Endothelial cell of umbilical vein (primary cell): ENCODE results near the gene GMPPB. TPM values are rescaled to one million over a fixed set of nuclear protein-coding genes. Genes with fewer than 3 reads are reported as not detected.

Experiments
- BruUV-seq: library from RNA; stranded (reverse); fragments of 400-500 nt; replicated peaks from 2 replicates; lab custom pipeline; 2021; lab: Mats Ljungman, UMichigan
- CTCF ChIA-PET: fragments of 300-600, 350-600 bp; sonication (Branson Sonifier 250); formaldehyde crosslinking; loops from one replicate; lab custom pipeline; 2021; ENCODE audit warnings: antibody characterized with exemption, inconsistent platforms; lab: Charles Lee
- POLR2A ChIA-PET: fragments of 300-600, 350-600 bp; sonication (Branson Sonifier 250); formaldehyde crosslinking; loops from one replicate; lab custom pipeline; 2021; ENCODE audit warnings: antibody characterized with exemption, inconsistent platforms; lab: Charles Lee
- DNase-seq: peaks from one replicate; pipeline ENCODE4 v3.0.0-alpha.2; 2011; ENCODE audit warnings: low read depth, low spot score
- FAIRE-seq: peaks from 2 replicates; lab custom pipeline; 2011; peaks lifted over from hg19 to GRCh38; lab: Jason Lieb, UNC
- H2AFZ ChIP-seq: 2 replicates; pipeline ENCODE4 v1.6.0; 2012; ENCODE audit warnings: low read depth, low read length, control low read depth, inconsistent platforms
- H3K27ac ChIP-seq: 2 replicates; pipeline ENCODE4 v1.5.1; 2011; ENCODE audit warnings: low read depth, mild to moderate bottlenecking, control low read depth, low read length, moderate library complexity; ENCODE audit not compliant: insufficient read depth
- H3K27me3 ChIP-seq, 2 experiments: 2 replicates each; pipeline versions ENCODE4 v1.6.0 to v1.6.1; 2011; ENCODE audit warnings: low read length in 2 of 2, mixed read lengths in 1 of 2; ENCODE audit not compliant: control insufficient read depth in 2 of 2, insufficient read depth in 2 of 2
- H3K36me3 ChIP-seq, 2 experiments: 2 replicates in 1 of 2; 3 replicates in 1 of 2; pipeline ENCODE4 v1.5.1; 2011; ENCODE audit warnings: low read length in 2 of 2, mild to moderate bottlenecking in 1 of 2, moderate library complexity in 1 of 2; ENCODE audit not compliant: control insufficient read depth in 2 of 2, insufficient read depth in 2 of 2; ENCODE audit errors: extremely low read depth in 1 of 2
- H3K4me1 ChIP-seq: 3 replicates; pipeline ENCODE4 v1.5.1; 2011; ENCODE audit warnings: mild to moderate bottlenecking, low read length; ENCODE audit not compliant: control insufficient read depth, insufficient read depth; ENCODE audit errors: extremely low read depth
- H3K4me2 ChIP-seq: 2 replicates; pipeline ENCODE4 v1.6.1; 2011; ENCODE audit warnings: low read length, control low read depth, mixed read lengths; ENCODE audit not compliant: insufficient read depth
- H3K4me3 ChIP-seq, 3 experiments: fragments of 200-600 bp in 1 of 3; sonication (generic), shearing (Covaris generic) in 1 of 3; replicated peaks in 1 of 3; 2 replicates each; pipeline ENCODE4 v1.5.1; 2011 to 2016; ENCODE audit warnings: control low read depth in 3 of 3, low read length in 3 of 3, mild to moderate bottlenecking in 2 of 3, inconsistent platforms in 1 of 3, low read depth in 1 of 3, moderate library complexity in 1 of 3; ENCODE audit not compliant: insufficient read depth in 1 of 3
- H3K79me2 ChIP-seq: 2 replicates; pipeline ENCODE4 v1.6.0; 2012; ENCODE audit warnings: low read length, inconsistent platforms; ENCODE audit not compliant: control insufficient read depth, insufficient read depth
- H3K9ac ChIP-seq: replicated peaks from 2 replicates; pipeline ENCODE3; 2011; ENCODE audit warnings: low read length, control low read depth; ENCODE audit not compliant: insufficient read depth; ENCODE audit errors: extremely low read depth
- H3K9me1 ChIP-seq: replicated peaks from 3 replicates; pipeline ENCODE4 v1.6.0; 2011; ENCODE audit warnings: mild to moderate bottlenecking, low read length; ENCODE audit not compliant: control insufficient read depth, insufficient read depth; ENCODE audit errors: extremely low read depth
- H3K9me3 ChIP-seq: replicated peaks from 2 replicates; pipeline ENCODE4 v1.5.1; 2012; ENCODE audit warnings: low read length, inconsistent platforms; ENCODE audit not compliant: control insufficient read depth, insufficient read depth
- H4K20me1 ChIP-seq: replicated peaks from 2 replicates; pipeline ENCODE3; 2011; ENCODE audit warnings: mild to moderate bottlenecking, low read length; ENCODE audit not compliant: control insufficient read depth, insufficient read depth; ENCODE audit errors: extremely low read depth
- CTCF ChIP-seq, 2 donors: IDR thresholded peaks; 1 replicate in 1 of 2; 2 replicates in 1 of 2; pipeline ENCODE4 v1.5.1; 2011; ENCODE audit warnings: low read length in 2 of 2, mild to moderate bottlenecking in 2 of 2, moderate library complexity in 2 of 2, control low read depth in 1 of 2, inconsistent platforms in 1 of 2, low read depth in 1 of 2; ENCODE audit not compliant: insufficient read depth in 1 of 2; ENCODE audit errors: extremely low read depth in 1 of 2
- EZH2 ChIP-seq: IDR thresholded peaks from 2 replicates; pipeline ENCODE4 v1.6.1; 2012; ENCODE audit warnings: borderline replicate concordance, low read depth, mild to moderate bottlenecking, moderate library complexity, low read length, inconsistent platforms; ENCODE audit not compliant: severe bottlenecking
- FOS ChIP-seq: IDR thresholded peaks from 2 replicates; pipeline ENCODE4 v1.6.1; 2011; ENCODE audit warnings: mild to moderate bottlenecking, low read length, moderate library complexity, borderline replicate concordance; ENCODE audit not compliant: insufficient read depth
- GATA2 ChIP-seq: IDR thresholded peaks from 2 replicates; pipeline ENCODE4 v1.7.0; 2011; ENCODE audit warnings: low read depth, mild to moderate bottlenecking, moderate library complexity, mixed read lengths, low read length; ENCODE audit not compliant: insufficient read length, insufficient read depth
- JUN ChIP-seq: IDR thresholded peaks from 2 replicates; pipeline ENCODE4 v1.6.1; 2011; ENCODE audit warnings: borderline replicate concordance, low read depth; ENCODE audit not compliant: insufficient read length, insufficient read depth
- MYC ChIP-seq: IDR thresholded peaks from one replicate; pipeline ENCODE4 v1.6.1; 2011; ENCODE audit warnings: mild to moderate bottlenecking, low read depth, low read length
- POLR2A ChIP-seq: IDR thresholded peaks from 2 replicates; pipeline ENCODE4 v1.6.1; 2012; ENCODE audit warnings: low read depth, mild to moderate bottlenecking, control low read depth, low read length
- POLR2AphosphoS5 ChIP-seq: IDR thresholded peaks from 2 replicates; pipeline ENCODE4 v1.6.1; 2012; ENCODE audit warnings: low read depth, mild to moderate bottlenecking, control low read depth, low read length, moderate library complexity; ENCODE audit not compliant: insufficient read depth
- dilution Hi-C: fragments of 300-500 bp; cut with MboI; formaldehyde crosslinking; loops from one replicate; pipeline ENCODE4 v1.15.0; 2019; ENCODE audit warnings: low sequenced_read_pairs; ENCODE audit not compliant: extremely low pct_ligation_motif_present
- intact Hi-C: fragments of 100-400 bp; cut with micrococcal nuclease; formaldehyde crosslinking; loops from one replicate; pipeline ENCODE4 v1.10.0; 2022
- polyA plus RNA-seq, 4 experiments: library from polyadenylated mRNA; depleted of rRNA in 3 of 4; stranded (reverse) in 3 of 4; unstranded in 1 of 4; fragments of >200 nt; gene quantifications; 2 replicates each; pipeline versions ENCODE4 v1.2.1 to v1.2.3, GENCODE V29; 2011 to 2012; ENCODE audit warnings: missing spikeins in 1 of 4
- total RNA-seq: library from RNA; stranded (reverse); gene quantifications from 2 replicates; pipeline ENCODE4 v1.2.3, GENCODE V29; 2021
- TF ChIP-seq, protein P1 (sequence below): IDR thresholded peaks from 2 replicates; pipeline ENCODE4 v1.6.1; 2011; ENCODE audit not compliant: insufficient read depth, insufficient read length

The GMPPB gene
- total and polyA plus RNA-seq, 2 donors (not counting 3 experiments of a cell fraction or from before 2014, with no cell fraction given) = 52.5 to 62.0 TPM

DNA sequence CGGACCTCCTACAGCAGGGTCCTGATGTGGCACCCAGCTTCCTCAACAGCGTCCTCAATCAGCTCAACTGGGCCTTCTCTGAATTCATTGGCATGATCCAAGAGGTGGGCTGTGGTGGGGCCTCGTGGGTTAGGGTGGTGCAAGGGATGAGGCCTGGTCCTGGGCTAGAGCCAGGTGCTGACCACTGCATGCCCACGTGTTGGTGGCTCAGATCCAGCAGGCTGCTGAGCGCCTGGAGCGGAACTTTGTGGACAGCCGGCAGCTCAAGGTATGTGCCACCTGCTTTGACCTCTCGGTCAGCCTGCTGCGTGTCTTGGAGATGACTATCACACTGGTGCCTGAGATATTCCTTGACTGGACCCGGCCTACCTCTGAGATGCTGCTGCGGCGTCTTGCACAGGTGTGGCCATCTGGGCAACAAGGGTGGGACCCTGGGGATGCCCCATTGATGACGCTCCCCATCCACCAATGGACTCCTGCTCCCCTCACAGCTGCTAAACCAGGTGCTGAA is 8.1 kb downstream of the GMPPB start:
- DNase-seq = no peak
- H3K4me3 ChIP-seq = no peak overlapping the region
- no peaks in the 10 kb centered on the region for H3K79me2 ChIP-seq
- no peaks in the 10 kb centered on the region for H4K20me1 ChIP-seq
- no peak for FAIRE-seq
- H3K36me3 ChIP-seq = peaks cover 0 to 4% of the 10 kb centered on the region in 2 experiments
- no peak overlapping the region for H3K27ac ChIP-seq
- intact Hi-C loops = no loop called here
- no peak overlapping the region for H2AFZ ChIP-seq
- TF ChIP-seq, protein P1, sequence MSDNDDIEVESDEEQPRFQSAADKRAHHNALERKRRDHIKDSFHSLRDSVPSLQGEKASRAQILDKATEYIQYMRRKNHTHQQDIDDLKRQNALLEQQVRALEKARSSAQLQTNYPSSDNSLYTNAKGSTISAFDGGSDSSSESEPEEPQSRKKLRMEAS = no peak
- TF ChIP-seq MYC (no peak), EZH2 (no peak), FOS (no peak), JUN (no peak), POLR2AphosphoS5 (no peak), POLR2A (no peak), GATA2 (no peak), CTCF (IDR thresholded peaks at IDR 0.05; ENCODE audit: extremely low read depth in 1 of 2, insufficient read depth in 1 of 2, low read depth in 1 of 2, low read length in 2 of 2) (no peak)
- dilution Hi-C loops = no loop called here
- CTCF ChIA-PET = interaction anchor here (1.6 to 2.3 kb wide), 2 partner anchors 13 to 176 kb away, joined by 4 to 7 read pairs; no protein-coding TSS in a partner anchor
- H3K9me3 ChIP-seq = no peaks in the 10 kb centered on the region
- H3K9ac ChIP-seq = no peak overlapping the region
- no peaks in the 10 kb centered on the region for H3K9me1 ChIP-seq
- no peak overlapping the region for H3K4me2 ChIP-seq
- peaks cover 7% of the 10 kb centered on the region for H3K4me1 ChIP-seq
- BruUV-seq = no TSS peak
- H3K27me3 ChIP-seq = no peaks in the 10 kb centered on the region
- POLR2A ChIA-PET = no interaction called here
